HG03457 (cell line): ENCODE results near the gene DNAH10.
"Not testable (repeated sequence)": the region's sequence is repeated elsewhere in the genome, so short reads cannot be mapped to it uniquely, and the experiment has no call there.

ENCODE experiments used
- ATAC-seq: cut with Tn5 transposase; IDR thresholded peaks from one replicate; pipeline ENCODE4 v1.9.1; 2021; ENCODE audit warnings: moderate number of reproducible peaks; ENCODE audit not compliant: unreplicated experiment

Gene DNAH10

DNA sequence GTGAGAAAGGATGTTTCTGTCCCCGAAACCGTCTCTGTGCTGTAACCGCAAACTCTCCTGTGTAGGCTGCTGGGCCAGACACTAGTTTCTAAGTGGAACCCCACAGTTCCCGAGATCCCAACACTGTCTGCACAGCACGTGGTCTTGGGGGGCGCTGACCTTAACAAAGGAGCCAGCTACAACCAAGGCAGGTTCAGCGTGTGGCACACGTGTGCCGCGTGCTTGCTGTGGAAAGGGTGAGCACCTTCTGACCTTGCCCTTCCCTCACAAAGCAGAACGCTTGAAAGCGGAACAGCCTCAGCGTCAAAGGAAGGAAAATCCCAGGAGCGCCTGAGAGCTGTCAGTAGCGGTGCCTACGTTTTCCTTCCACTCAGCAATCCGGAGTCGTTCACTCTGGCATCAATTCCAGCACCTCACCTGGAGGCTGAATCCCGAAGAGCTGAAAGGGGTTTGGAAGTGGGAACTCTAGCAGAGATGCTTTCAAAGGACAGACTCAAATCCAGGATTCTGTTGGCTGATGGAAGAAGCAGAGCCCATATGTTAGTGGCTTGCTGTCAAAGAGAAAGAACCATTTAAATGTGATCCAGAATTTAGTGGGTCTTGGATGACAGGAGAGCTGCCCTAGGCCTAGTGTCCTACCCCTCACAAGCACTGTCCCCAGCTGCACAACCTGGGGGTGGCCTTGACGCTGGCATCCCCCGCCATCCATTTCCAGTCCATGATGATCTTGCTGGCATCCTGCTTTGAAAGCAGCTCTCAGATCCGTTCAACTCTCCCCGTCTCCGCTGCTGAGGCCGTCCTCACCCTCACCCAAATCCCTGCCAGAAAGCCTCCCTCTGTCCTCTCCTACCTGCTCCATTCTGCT, 183.4 kb downstream of the DNAH10 start:
- no peak for ATAC-seq

DNA sequence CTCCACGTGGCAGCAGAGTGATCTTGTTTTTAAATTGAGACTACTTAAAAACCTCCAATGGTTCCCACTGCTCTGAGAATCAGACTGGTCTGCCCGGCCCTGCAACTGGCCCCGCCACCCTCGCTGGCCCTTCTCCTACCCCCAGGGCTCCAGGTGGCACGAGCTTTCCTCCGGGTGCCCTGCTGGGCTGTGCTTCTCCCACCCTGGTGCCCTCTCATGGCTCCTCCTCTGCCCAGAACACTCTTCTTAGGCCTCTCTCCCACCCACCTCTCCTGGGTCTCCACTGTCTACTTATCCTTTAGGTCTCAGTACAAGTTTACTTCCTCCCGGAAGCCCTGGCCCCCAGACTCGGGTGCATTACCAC, 184.0 kb downstream of the DNAH10 start:
- ATAC-seq: no peak

DNA sequence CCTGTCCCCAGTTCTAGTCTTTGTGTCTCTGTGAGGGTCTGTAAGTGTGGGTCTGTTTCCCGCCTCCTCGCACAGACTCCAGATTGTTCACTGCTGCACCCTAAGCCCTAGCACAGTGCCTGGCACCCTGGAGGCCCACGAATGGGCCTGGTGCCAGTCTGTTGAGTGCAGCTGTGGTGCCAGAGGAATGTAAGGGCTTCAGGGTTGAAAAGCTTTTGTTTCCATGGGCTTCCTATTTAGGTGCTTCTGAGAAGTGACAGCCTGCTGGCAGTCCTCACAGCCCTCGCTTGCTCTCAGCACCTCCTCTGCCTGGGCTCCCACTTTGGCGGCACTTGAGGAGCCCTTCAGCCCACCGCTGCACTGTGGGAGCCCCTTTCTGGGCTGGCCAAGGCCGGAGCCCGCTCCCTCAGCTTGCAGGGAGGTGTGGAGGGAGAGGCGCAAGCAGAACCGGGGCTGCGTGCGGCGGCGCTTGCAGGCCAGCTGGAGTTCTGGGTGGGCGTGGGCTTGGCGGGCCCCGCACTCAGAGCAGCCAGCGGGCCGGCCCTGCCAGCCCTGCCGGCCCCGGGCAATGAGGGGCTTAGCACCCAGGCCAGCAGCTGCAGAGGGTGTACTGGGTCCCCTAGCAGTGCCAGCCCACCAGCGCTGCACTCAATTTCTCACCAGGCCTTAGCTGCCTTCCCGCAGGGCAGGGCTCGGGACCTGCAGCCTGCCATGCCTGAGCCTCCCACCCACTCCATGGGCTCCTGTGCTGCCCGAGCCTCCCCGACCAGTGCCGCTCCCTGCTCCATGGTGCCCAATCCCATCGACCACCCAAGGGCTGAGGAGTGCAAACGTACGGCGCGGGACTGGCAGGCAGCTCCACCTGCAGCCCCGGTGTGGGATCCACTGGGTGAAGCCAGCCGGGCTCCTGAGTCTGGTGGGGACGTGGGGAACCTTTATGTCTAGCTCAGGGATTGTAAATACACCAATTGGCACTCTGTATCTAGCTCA, 184.7 kb downstream of the DNAH10 start:
- not testable (repeated sequence) for ATAC-seq

DNA sequence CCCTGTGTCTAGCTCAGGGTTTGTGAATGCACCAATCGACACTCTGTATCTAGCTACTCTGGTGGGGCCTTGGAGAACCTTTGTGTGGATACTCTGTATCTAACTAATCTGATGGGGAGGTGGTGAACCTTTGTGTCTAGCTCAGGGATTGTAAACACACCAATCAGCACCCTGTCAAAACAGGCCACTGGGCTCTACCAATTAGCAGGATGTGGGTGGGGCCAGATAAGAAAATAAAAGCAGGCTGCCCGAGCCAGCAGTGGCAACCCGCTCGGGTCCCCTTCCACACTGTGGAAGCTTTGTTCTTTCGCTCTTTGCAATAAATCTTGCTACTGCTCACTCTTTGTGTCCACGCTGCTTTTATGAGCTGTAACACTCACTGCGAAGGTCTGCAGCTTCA, 185.4 kb downstream of the DNAH10 start:
- not testable (repeated sequence) for ATAC-seq

DNA sequence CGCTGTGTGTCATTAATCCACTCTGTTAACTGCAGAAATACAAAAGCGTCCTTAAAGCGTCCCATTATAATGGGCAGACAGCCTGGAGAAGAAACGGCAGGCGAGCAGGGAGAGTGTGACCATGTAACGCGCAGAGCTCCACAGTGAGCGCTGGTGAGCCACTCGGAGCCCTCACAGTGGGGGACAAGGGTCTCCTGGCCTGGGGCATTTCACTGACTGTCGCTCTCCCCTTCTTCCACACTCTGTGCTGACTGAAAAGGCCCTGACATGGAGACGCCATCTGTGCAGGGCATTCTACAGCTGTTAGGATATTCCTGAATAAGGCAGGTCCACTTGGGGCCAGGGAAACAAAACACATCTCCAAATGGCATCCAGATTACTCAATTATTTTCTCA, 186.3 kb downstream of the DNAH10 start:
- ATAC-seq: no peak

DNA sequence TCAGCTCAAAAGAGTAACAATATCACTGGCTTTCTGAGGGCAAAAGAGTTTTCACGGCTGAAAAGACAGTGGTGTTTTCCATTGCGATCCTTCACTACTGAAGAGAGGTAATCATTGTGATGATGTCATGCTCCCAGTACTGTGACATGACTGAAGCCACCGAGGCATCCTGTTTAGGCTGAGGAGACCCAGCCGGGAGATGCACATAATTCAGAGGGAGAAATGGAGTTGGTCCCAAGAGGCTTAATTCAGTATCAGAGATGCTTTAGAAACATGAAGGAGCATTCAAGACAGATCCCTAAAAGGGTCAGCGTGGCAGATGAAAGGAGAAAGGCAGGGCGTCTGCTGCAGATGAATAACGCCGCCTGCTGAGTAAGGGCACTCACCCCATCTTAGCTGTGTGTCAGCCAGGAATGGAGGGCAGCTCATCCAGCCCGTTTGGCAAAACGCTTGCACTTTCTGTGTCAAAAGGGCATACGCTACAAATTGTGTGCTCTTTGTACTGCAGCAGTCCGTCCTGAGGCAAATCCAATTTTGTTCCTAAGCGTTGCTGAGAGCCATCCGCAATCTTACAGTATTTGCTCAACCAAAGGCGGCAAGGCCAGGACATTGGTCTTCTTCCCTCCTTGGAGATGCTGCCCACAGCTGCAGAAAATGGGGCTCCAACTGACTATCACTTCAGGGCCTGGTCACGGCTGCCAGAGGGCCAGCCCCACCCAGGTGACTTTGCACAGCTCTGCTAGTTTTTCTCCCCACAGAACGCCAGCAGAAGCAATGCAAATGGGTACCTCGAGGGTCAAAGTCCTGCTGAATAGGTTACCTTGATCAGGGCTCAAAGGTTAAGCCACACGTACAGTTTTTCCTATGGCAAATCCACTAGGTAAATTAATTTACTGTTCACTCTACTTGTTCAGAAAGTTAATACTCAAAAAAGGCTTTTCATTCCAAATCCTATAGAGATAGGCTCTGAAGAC, 187.0 kb downstream of the DNAH10 start:
- ATAC-seq: no peak

DNA sequence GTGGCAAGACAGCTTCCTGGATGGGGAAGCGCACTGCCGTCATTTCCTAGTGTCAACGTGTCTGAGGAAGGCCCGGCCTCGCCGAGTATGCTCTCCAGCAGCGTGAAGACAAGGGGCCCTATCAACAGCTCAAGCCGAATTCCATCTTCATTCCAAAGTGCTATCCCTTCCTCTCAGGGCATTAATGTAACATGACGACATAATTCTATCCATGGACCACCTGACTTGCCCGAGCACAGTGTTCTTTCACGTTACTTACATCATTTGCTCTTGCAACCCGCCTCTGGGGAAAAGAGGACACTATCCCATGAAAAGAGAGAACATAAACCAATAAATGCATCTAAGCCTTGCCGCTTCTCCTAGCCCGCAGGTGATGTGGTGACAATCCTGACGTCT, 187.7 kb downstream of the DNAH10 start:
- ATAC-seq: no peak

DNA sequence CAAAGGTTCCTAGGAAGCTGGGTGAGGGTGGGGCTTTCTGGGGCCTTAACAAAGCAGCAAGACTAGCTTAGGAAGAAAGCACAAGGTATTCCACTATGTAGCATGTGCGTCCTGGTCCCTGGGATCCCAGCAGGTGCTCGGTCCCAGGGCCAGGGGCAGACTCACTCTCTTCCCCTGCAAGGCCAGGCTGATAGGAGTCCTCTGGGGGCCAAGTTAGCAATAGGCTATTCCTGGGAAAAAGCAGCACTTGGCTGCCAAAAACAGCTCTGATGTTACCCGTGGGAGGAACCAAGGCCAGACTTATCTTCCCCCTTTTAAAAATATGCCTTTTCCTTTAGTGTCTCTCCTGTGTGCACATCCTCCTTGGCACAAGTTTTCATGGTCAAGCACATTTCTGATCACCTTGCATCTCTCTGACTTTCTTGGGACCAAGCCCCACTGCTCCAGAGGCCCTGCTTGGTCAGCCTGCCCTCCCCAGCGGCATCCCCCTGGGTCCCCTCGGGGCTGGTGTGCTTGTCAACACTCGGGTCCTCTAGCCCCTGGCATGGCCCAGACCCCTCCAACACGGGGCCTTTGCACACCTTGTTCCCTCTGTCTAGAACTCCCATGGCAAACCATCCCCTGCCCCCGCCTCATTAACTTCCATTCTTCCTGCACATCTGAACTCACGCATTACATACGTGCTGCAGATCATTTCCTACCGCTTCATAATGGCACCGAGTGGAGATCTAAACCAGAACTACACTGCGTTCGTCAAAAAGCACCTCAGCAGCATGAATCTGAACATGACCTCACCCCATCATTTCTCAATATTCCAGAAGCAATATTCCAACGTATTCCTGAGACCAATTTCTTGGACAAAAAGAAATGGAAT, 188.6 kb downstream of the DNAH10 start:
- ATAC-seq: no peak

DNA sequence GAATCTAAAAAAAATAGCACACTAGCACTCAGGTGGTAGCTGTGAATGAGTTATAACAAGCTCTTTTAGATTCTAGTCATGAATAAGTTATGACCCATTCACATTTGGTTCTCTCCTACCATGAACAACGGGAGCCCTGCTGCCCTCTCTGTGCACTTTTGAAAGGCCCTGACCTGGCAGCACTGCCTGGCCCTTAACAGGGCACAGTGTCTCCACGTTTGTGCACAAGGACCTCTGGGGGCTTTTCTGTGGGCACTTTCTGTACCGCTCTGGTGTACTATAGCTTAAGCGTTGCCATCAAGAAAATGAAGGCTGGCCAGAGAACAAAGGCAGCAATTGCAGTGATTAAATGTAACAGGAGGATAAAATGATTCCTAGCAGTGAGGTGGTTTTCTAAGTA, 189.4 kb downstream of the DNAH10 start:
- ATAC-seq: no peak

DNA sequence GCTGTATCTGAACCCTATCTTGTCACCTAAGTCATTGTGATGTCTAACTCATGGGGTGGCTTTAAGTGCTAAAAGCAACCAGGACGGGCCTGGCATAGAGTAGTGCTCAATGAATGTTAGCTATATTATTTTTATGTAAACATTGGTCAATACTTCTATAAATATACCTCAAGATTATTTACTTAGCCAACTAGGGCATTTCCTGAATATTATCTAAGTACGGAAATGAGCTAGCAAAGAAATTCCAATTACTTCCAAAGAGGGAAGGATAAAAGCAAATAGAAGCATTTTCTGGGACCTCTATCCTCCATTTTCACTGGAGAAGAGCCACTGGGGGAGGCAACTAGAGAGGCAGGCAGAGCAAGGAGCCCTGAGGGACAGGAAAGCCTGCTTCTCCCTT, 189.9 kb downstream of the DNAH10 start:
- no peak for ATAC-seq

DNA sequence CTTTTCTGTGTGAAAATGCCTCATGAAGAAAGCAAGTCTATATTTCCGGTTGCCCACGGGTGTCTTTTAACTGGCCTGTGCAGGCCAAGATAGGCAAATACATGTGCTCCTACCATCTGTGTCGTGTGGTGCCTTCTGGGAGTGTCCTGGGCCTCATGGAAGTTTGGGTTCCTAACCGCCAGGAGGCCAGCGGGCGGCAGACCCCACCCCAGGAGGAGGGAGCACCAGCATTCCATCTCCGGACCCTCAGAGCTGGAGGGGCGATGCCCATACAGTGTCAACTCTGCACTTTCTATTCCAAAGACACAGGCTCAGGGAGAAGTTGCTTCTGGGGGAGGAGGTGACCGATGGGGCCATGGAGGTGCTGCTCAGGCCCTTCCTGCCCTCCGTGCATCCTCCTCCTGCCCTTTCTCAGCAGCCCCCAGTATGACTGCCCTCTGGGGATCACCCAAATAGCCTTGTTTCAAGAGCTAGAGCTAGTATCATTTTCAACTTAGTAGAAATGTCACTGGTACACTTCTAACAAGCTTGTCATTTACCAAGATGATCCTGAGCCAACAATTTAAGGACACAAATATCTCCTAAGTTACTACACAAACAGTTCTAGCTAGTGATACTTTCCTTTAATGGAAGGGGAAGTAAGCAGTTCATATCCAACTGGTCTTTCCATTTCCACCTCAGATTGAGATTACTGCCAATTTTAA, 192.7 kb downstream of the DNAH10 start:
- no peak for ATAC-seq

DNA sequence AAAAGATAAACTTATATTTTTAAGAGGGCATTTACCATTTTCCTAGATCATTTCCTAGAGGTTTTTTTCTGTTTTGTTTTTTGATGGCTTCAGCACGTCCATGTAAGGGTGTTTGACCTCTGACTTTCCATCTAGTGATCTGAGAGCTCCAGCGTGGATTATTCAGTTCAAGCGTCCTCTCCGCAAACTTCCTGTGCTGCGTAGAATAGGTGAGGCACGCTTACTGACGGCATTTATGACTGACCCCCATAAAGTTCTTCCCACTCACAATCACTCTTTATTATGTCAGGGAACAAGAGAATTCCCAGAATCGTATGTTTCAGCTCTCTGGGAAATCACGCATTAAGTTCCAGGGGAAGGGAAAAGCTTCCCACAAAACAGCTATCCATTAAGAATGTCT, 194.1 kb downstream of the DNAH10 start:
- ATAC-seq: no peak

DNA sequence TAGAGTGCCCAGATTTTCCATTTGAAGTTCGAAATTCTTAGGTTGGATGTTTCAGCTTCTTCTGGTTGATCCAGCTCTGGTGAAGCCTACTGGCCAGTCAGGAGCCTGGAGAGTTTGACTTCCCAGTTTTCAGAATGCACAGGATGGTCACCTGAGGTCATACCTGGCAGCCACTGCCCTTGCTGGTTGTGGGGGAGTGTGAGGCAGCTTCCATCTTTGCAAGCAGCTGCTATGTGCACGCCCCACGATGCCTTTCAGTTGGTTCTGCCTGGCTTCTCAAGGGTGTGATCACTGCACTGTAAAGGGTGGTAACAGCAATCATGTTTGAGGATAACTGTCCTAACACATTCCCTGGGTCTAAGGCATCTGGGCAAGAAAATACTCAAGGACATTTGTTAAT, 195.1 kb downstream of the DNAH10 start:
- no peak for ATAC-seq

DNA sequence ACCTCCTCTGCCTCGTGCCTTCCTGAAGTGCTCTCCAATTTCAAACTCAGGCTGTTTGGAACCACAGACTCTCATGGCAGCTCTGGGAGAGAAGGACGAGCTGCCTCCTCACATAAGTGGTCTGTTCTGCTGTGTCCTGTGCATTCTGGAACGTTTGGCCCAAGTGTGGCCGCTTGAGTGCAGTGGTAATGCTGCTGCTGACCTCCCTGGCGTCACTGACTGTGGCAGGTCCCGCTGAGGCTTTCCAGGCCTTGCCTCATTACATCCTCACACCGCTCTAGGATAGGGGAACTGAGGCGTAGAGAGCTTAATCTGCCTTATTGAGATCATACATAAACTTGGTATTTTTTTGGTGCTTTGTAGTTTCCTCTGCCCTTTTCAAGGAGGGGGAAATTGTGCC, 196.4 kb downstream of the DNAH10 start:
- ATAC-seq: no peak

DNA sequence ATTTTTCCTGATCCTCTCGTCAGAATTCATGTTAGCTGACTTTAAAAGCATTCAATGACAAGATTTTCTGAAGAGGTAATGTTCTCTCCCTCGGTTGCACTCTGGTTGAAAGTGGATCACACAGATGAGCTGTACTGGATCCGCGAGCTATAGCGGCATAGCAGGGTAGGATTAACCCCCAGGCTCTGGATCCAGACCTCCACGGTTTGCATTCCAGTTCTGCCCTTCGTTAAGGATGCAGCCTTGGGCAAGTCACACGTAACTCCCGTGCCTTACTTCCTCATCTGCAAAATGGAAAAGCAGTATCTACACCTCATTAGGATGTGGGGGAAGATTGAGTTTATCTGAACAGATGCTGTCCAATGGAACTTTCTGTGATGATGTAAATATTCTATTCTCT, 196.8 kb downstream of the DNAH10 start:
- ATAC-seq: no peak

DNA sequence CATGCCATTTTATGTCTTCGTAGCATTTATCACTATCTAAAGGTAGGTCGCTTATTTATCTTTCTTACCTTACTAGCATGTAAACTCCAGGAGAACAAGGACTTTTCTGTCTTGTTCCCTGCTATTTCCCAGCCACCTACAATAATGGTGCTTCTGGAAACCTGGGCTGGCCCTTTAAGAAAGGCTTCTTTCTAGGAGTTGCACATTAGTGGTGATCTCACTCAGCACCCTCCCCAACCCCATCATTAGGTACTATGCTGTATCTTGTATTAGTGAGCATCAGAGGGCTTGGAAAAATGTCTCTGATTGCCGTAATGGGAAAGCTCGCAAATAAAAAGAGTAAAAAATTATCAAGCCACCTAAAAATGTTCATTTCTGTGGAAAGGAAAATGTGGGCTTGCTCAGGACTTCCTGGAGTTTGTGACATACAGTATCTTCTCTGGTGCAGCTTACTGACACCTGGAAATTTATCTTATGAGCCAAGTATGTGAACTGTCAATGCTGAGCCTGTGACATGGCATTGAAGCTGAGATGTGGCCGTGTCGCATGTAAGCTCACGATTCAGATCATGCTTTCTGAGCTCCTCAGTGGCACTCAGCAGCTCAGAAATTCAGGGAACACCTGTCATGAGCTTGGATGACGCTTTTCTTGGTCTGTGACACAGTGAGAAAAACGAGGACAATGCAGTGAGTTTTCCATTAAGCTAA, 198.1 kb downstream of the DNAH10 start:
- no peak for ATAC-seq

DNA sequence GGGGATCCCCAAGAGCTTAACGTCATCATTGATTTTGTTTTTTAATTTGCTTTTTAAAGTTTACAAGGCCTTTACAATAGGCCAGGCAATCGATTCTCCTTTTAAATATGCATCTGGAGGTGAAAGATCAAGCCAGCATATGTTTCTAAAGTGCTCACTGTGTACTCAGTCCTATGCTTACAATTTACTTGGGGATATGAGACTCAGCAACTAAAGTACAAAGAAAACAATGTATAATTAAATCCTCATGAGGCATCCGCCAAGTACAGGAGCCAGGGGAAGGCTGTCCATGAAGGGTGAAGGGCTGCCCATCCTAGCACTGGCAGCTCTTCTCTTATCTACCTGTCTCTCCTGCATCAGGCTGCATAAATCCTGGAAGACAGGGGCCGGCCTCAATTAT, 198.8 kb downstream of the DNAH10 start:
- ATAC-seq: no peak

DNA sequence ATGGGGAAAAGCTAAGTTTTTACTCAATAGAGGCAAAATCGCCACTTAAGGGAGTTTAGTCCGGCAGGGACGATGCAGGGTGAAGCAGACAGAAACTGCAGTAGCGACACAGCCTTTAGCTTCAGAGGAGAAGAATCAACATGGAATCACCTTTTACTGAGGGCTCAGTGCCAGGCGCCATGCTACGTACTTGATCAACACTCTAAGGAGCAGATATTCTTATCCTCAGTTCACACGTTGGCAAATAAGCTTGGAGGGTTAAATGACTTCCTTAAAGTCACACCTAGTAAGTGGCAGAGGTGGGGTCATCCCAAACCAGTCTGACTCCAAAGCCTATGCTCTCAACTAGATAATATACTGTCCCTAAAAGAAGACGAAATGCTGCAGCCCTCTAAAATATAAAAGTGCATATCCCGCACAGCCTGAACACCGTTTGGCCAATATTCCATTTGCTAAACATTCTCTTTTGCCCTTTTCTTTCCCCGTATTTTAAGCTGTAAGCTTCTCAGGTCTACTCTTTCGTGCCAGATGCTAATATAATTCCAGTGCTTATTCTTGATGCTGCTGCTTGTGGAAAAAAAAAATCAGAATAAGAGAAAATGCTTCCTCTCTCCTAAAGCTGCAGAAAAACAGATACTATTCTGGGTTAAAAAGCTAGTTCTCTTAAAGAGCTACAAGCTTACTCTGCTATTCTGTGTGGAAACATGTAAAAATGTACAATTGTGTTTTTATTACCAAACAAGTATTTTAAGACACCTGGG, 199.7 kb downstream of the DNAH10 start:
- ATAC-seq: no peak
